Measurements from ENCODE around the gene ELK4.

Gene ELK4

GRCh38 chr1:205662791-205663190, 31.0 kb upstream of the ELK4 start:
- H3K79me2 ChIP-seq (ENCODE audit: insufficient read depth, low read length) = peaks cover 19% of the 10 kb centered on the region; the same call in 1 of the 2 replicates
- H3K4me2 ChIP-seq (ENCODE audit: low read depth, low read length, poor library complexity, severe bottlenecking) = no peak overlapping the region

GRCh38 chr1:205662135-205662738, 30.4 kb upstream of the ELK4 start:
- H3K9me3 ChIP-seq (ENCODE audit: insufficient read depth, low read depth, low read length) = no peaks in the 10 kb centered on the region
- TF ChIP-seq CTCF (conservative IDR thresholded peaks at IDR 0.05; ENCODE audit: low read length) (no peak), EZH2phosphoT487 (IDR thresholded peaks at IDR 0.05; ENCODE audit: borderline replicate concordance) (no peak)
- no peaks in the 10 kb centered on the region for H3K27me3 ChIP-seq (ENCODE audit: insufficient read depth, low read length, poor library complexity, severe bottlenecking)
- H3K9ac ChIP-seq (ENCODE audit: low read depth, low read length, poor library complexity, severe bottlenecking) = no peak overlapping the region
- peaks cover 35% of the 10 kb centered on the region for H3K4me1 ChIP-seq (ENCODE audit: insufficient read depth, low read length, poor library complexity, severe bottlenecking)
- H3K9me2 ChIP-seq (replicated peaks; ENCODE audit: low read depth, low read length) = no peaks in the 10 kb centered on the region
- no peak overlapping the region for H3K4me2 ChIP-seq (ENCODE audit: low read depth, low read length, poor library complexity, severe bottlenecking)
- no peak overlapping the region for H2AFZ ChIP-seq (ENCODE audit: low read length)
- peaks cover 16% of the 10 kb centered on the region; the same call in 1 of the 2 replicates for H3K79me2 ChIP-seq (ENCODE audit: insufficient read depth, low read length)
- no peaks in the 10 kb centered on the region for H4K20me1 ChIP-seq (ENCODE audit: insufficient read depth, low read length, poor library complexity, severe bottlenecking)
- no peaks in the 10 kb centered on the region for H3F3A ChIP-seq (ENCODE audit: low read depth)
- no peak overlapping the region for H3K4me3 ChIP-seq (ENCODE audit: low read length, poor library complexity, severe bottlenecking)
- H3K36me3 ChIP-seq (ENCODE audit: insufficient read depth, low read length) = peaks cover 31% of the 10 kb centered on the region; the same call in 1 of the 2 replicates

More at GRCh38 chr1:205662791-205663190, 31.0 kb upstream of the ELK4 start:
- Histone ChIP-seq H2AFZ (ENCODE audit: low read length) (no peak overlapping the region), H3K27me3 (ENCODE audit: insufficient read depth, low read length, poor library complexity, severe bottlenecking) (no peaks in the 10 kb centered on the region), H3F3A (ENCODE audit: low read depth) (no peaks in the 10 kb centered on the region), H4K20me1 (ENCODE audit: insufficient read depth, low read length, poor library complexity, severe bottlenecking) (no peaks in the 10 kb centered on the region), H3K4me3 (ENCODE audit: low read length, poor library complexity, severe bottlenecking) (no peak overlapping the region), H3K9me3 (ENCODE audit: insufficient read depth, low read depth, low read length) (no peaks in the 10 kb centered on the region), H3K4me1 (ENCODE audit: insufficient read depth, low read length, poor library complexity, severe bottlenecking) (peaks cover 35% of the 10 kb centered on the region), H3K9me2 (replicated peaks; ENCODE audit: low read depth, low read length) (no peaks in the 10 kb centered on the region), H3K36me3 (ENCODE audit: insufficient read depth, low read length) (peaks cover 31% of the 10 kb centered on the region; the same call in 1 of the 2 replicates), H3K9ac (ENCODE audit: low read depth, low read length, poor library complexity, severe bottlenecking) (no peak overlapping the region)
- TF ChIP-seq EZH2phosphoT487 (IDR thresholded peaks at IDR 0.05; ENCODE audit: borderline replicate concordance) (no peak), CTCF (conservative IDR thresholded peaks at IDR 0.05; ENCODE audit: low read length) (no peak)

GRCh38 chr1:205661429-205662134, 29.8 kb upstream of the ELK4 start:
- Histone ChIP-seq H3K9me2 (replicated peaks; ENCODE audit: low read depth, low read length) (no peaks in the 10 kb centered on the region), H3K9ac (ENCODE audit: low read depth, low read length, poor library complexity, severe bottlenecking) (no peak overlapping the region), H4K20me1 (ENCODE audit: insufficient read depth, low read length, poor library complexity, severe bottlenecking) (no peaks in the 10 kb centered on the region), H2AFZ (ENCODE audit: low read length) (no peak overlapping the region), H3K27me3 (ENCODE audit: insufficient read depth, low read length, poor library complexity, severe bottlenecking) (no peaks in the 10 kb centered on the region), H3K4me3 (ENCODE audit: low read length, poor library complexity, severe bottlenecking) (no peak overlapping the region), H3K4me2 (ENCODE audit: low read depth, low read length, poor library complexity, severe bottlenecking) (no peak overlapping the region), H3F3A (ENCODE audit: low read depth) (no peaks in the 10 kb centered on the region), H3K9me3 (ENCODE audit: insufficient read depth, low read depth, low read length) (no peaks in the 10 kb centered on the region), H3K4me1 (ENCODE audit: insufficient read depth, low read length, poor library complexity, severe bottlenecking) (peaks cover 35% of the 10 kb centered on the region), H3K79me2 (ENCODE audit: insufficient read depth, low read length) (peaks cover 16% of the 10 kb centered on the region; the same call in 1 of the 2 replicates), H3K36me3 (ENCODE audit: insufficient read depth, low read length) (peaks cover 31% of the 10 kb centered on the region; the same call in 1 of the 2 replicates)
- TF ChIP-seq CTCF (conservative IDR thresholded peaks at IDR 0.05; ENCODE audit: low read length) (no peak), EZH2phosphoT487 (IDR thresholded peaks at IDR 0.05; ENCODE audit: borderline replicate concordance) (no peak)
